DND-41 (cell line): ENCODE data around the gene LPAR3.

Source experiments
- ATAC-seq: fragments of 200-7000 bp; cut with Tn5 transposase; 3 replicates; pipeline ENCODE4 v1.9.1; 2021; ENCODE audit warnings: low read depth; ENCODE audit not compliant: insufficient read depth
- DNase-seq: peaks from one replicate; pipeline ENCODE4 v3.0.0-alpha.2; 2020
- H2AFZ ChIP-seq: 2 replicates; pipeline ENCODE4 v1.6.0; 2012; ENCODE audit warnings: low read depth, low read length
- H3K27ac ChIP-seq: 2 replicates; pipeline ENCODE4 v1.5.1; 2012; ENCODE audit warnings: low read length, inconsistent platforms
- H3K27me3 ChIP-seq: fragments of 200-600 bp; sonication (generic); 2 replicates; pipeline ENCODE4 v1.6.0; 2012; ENCODE audit warnings: low read length, mild to moderate bottlenecking, inconsistent platforms; ENCODE audit not compliant: insufficient read depth, poor library complexity
- H3K36me3 ChIP-seq: 2 replicates; pipeline ENCODE4 v1.5.1; 2012; ENCODE audit warnings: low read length, inconsistent platforms; ENCODE audit not compliant: insufficient read depth
- H3K4me1 ChIP-seq: 2 replicates; pipeline ENCODE4 v1.5.1; 2012; ENCODE audit warnings: mild to moderate bottlenecking, low read length; ENCODE audit not compliant: insufficient read depth
- H3K4me2 ChIP-seq: 2 replicates; pipeline ENCODE4 v1.6.0; 2012; ENCODE audit warnings: mild to moderate bottlenecking, moderate library complexity, low read length, inconsistent platforms; ENCODE audit not compliant: insufficient read depth
- H3K4me3 ChIP-seq, 2 experiments: fragments of 200-600 bp in 1 of 2; shearing (Covaris generic) in 1 of 2; 2 replicates each; pipeline ENCODE4 v1.5.1; 2012 to 2016; ENCODE audit warnings: inconsistent platforms in 2 of 2, low read length in 2 of 2, mild to moderate bottlenecking in 2 of 2, low read depth in 1 of 2, moderate library complexity in 1 of 2
- H3K79me2 ChIP-seq: 2 replicates; pipeline ENCODE4 v1.6.0; 2012; ENCODE audit warnings: low read length, inconsistent platforms; ENCODE audit not compliant: insufficient read depth
- H3K9ac ChIP-seq: 2 replicates; pipeline ENCODE4 v1.6.0; 2012; ENCODE audit warnings: low read depth, mild to moderate bottlenecking, inconsistent platforms, low read length, moderate library complexity
- H3K9me3 ChIP-seq: 2 replicates; pipeline ENCODE4 v1.5.1; 2012; ENCODE audit warnings: low read length, moderate library complexity, mild to moderate bottlenecking, inconsistent platforms; ENCODE audit not compliant: insufficient read depth, severe bottlenecking
- H4K20me1 ChIP-seq: 2 replicates; pipeline ENCODE4 v1.6.0; 2012; ENCODE audit warnings: low read length; ENCODE audit not compliant: insufficient read depth
- CTCF ChIP-seq: IDR thresholded peaks from 2 replicates; pipeline ENCODE4 v1.5.1; 2012; ENCODE audit warnings: borderline replicate concordance, low read length, moderate library complexity, mild to moderate bottlenecking; ENCODE audit not compliant: poor library complexity, severe bottlenecking; ENCODE audit errors: extremely low read depth
- EZH2 ChIP-seq: IDR thresholded peaks from 3 replicates; pipeline ENCODE4 v1.6.1; 2012; ENCODE audit warnings: borderline replicate concordance, low read depth, mild to moderate bottlenecking, moderate library complexity, low read length, inconsistent platforms; ENCODE audit not compliant: severe bottlenecking

LPAR3 gene

GRCh38 chr1:84823511-84823910, 69.5 kb downstream of the LPAR3 start:
- Histone ChIP-seq H3K4me1 (no peaks in the 10 kb centered on the region), H2AFZ (no peak overlapping the region), H4K20me1 (no peaks in the 10 kb centered on the region), H3K27ac (no peak overlapping the region), H3K9me3 (no peaks in the 10 kb centered on the region), H3K9ac (no peak overlapping the region), H3K36me3 (no peaks in the 10 kb centered on the region), H3K27me3 (peaks cover 8% of the 10 kb centered on the region), H3K4me3 (no peak overlapping the region), H3K4me2 (no peak overlapping the region), H3K79me2 (no peaks in the 10 kb centered on the region)
- ATAC-seq = no peak
- DNase-seq = no peak
- TF ChIP-seq CTCF (no peak), EZH2 (no peak)

- Histone ChIP-seq H3K4me2 (no peak overlapping the region), H2AFZ (no peak overlapping the region), H3K27me3 (peaks cover 4% of the 10 kb centered on the region), H3K9me3 (no peaks in the 10 kb centered on the region), H3K4me3 (no peak overlapping the region), H3K27ac (no peak overlapping the region), H4K20me1 (no peaks in the 10 kb centered on the region), H3K9ac (no peak overlapping the region), H3K79me2 (no peaks in the 10 kb centered on the region), H3K4me1 (no peaks in the 10 kb centered on the region), H3K36me3 (no peaks in the 10 kb centered on the region)
- DNase-seq (no peak), ATAC-seq (no peak)
- TF ChIP-seq EZH2 (no peak), CTCF (no peak)
Measured at GRCh38 chr1:84810343-84810742, 82.7 kb downstream of the LPAR3 start.

GRCh38 chr1:84809023-84809422, 84.0 kb downstream of the LPAR3 start:
- Histone ChIP-seq H2AFZ (no peak overlapping the region), H3K27ac (no peak overlapping the region), H3K9ac (no peak overlapping the region), H4K20me1 (no peaks in the 10 kb centered on the region), H3K4me2 (no peak overlapping the region), H3K27me3 (peaks cover 4% of the 10 kb centered on the region), H3K79me2 (no peaks in the 10 kb centered on the region), H3K9me3 (no peaks in the 10 kb centered on the region), H3K36me3 (no peaks in the 10 kb centered on the region), H3K4me1 (no peaks in the 10 kb centered on the region), H3K4me3 (no peak overlapping the region)
- no peak for DNase-seq
- TF ChIP-seq CTCF (no peak), EZH2 (no peak)
- no peak for ATAC-seq

GRCh38 chr1:84803604-84804003, 89.4 kb downstream of the LPAR3 start:
- TF ChIP-seq CTCF (no peak), EZH2 (no peak)
- ATAC-seq = no peak
- Histone ChIP-seq H3K4me1 (no peaks in the 10 kb centered on the region), H3K4me3 (no peak overlapping the region), H3K9ac (no peak overlapping the region), H3K9me3 (no peaks in the 10 kb centered on the region), H2AFZ (no peak overlapping the region), H4K20me1 (no peaks in the 10 kb centered on the region), H3K27me3 (peaks cover 4% of the 10 kb centered on the region), H3K27ac (no peak overlapping the region), H3K79me2 (no peaks in the 10 kb centered on the region), H3K36me3 (no peaks in the 10 kb centered on the region), H3K4me2 (no peak overlapping the region)
- no peak for DNase-seq
